GM10266 (cell line): ENCODE results near the gene MAP2K6.

Experiments
- DNase-seq: peaks from one replicate; pipeline ENCODE4 v3.0.0; 2012; ENCODE audit errors: extremely low spot score
- TF ChIP-seq, protein P1 (sequence below): IDR thresholded peaks from 2 replicates; pipeline ENCODE4 v1.5.1; 2012; ENCODE audit warnings: mild to moderate bottlenecking, low read depth; ENCODE audit not compliant: control insufficient read depth, insufficient read depth; ENCODE audit errors: missing control alignments

The MAP2K6 gene

DNA sequence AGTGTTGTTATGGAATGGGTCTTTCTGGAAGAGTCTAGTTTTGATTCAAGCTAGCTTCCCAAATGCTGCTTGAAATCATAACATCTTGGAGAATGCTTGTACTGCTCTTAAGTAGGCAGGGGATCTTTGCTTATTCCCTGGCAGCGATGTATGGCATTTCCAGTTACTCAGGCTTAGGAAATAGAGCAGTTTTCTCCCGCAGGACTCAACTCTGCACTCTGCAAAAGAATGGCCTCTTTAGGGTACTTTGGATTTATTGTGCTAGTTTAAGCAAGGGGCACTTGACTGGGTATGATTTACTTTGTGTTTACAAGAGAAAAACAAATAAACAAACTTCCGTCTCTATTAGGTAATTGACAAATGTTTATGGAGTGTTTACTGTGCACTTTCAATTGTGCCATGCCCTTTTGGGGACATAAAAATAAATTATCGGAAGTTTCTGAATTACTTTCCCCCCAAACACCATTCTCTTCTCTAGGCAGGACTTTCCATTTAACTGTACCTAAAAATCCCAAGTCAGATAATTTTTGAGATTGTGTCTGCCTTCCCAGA, 164.0 kb downstream of the MAP2K6 start:
- DNase-seq, result no peak
- TF ChIP-seq, protein P1, sequence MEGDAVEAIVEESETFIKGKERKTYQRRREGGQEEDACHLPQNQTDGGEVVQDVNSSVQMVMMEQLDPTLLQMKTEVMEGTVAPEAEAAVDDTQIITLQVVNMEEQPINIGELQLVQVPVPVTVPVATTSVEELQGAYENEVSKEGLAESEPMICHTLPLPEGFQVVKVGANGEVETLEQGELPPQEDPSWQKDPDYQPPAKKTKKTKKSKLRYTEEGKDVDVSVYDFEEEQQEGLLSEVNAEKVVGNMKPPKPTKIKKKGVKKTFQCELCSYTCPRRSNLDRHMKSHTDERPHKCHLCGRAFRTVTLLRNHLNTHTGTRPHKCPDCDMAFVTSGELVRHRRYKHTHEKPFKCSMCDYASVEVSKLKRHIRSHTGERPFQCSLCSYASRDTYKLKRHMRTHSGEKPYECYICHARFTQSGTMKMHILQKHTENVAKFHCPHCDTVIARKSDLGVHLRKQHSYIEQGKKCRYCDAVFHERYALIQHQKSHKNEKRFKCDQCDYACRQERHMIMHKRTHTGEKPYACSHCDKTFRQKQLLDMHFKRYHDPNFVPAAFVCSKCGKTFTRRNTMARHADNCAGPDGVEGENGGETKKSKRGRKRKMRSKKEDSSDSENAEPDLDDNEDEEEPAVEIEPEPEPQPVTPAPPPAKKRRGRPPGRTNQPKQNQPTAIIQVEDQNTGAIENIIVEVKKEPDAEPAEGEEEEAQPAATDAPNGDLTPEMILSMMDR, result no peak

DNA sequence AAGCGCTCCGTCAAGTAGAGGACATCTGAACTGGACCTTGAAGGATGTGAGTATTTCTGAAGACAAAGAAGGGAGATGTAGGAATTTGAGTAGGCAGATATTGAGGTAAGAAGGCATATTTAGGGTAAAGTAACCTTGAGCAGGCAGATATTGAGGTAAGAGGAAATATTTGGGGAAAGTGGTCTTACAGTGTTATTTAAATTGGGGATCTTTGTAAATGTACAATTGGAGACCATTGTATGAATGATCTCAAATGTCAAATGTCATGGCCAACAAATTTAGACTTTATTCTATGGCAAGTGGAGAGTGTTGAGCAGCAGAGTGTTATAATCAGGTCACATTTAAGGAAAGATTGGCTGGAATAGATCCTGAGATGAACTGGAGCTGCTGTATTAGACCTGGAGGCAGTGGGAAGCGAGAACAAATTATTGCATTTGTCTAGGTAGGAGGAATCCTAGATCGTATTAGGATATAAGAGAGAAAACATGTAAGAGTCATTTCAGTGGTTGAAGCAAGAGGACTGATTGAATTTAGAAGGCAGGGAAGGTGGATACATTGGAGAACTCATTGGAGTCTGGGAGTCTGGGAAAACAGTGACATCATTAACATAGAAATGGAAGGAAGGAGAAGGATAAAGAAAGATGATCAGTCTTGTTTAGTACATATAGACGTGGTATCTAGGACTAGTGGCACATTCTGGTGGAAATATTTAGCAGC, 165.6 kb downstream of the MAP2K6 start:
- no peak for DNase-seq
- TF ChIP-seq, protein P1, result no peak

DNA sequence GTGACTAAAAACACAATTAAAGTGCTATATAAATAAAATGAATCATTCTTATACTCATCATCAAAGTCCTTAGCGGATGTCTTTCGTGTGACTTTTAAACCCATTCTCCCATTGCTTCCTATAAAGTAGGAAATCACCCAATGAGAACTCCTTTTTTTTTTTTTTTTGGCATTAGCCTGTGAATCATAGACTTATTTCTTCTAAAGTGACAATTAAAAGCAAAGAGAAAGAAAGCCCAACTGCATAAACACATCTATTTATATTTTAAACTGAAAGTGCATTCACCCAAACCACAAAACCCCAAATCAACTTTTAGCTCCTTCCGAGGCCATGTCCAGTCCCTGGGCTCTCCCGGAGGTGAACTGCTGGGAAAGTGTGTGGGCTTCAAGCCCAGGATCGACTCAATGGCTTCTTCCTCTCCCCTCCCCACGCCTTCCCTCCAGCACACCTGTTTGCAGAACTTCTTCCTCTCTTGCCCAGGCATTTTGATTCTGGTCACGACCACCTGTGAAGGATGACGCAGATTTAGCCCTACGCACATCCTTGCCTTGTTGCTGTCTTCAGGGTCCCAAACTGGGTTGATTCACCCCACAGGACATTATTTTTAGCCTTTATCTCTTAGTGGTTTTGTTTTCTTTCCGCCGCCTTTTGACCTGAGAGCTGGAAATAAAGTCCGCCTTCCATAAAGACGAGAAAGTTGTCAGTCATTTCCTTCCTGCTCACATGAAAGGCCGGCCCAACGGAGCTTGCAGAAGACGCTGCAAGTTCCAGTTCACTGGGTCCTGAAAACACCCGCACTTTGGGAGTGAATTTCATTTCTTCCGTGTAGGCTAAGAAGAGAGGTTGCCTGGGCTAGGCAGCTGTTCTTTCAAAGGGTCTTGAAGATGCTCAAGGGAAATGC, 166.8 kb downstream of the MAP2K6 start:
- peak; percentile 54 for DNase-seq
- TF ChIP-seq, protein P1, result no peak

DNA sequence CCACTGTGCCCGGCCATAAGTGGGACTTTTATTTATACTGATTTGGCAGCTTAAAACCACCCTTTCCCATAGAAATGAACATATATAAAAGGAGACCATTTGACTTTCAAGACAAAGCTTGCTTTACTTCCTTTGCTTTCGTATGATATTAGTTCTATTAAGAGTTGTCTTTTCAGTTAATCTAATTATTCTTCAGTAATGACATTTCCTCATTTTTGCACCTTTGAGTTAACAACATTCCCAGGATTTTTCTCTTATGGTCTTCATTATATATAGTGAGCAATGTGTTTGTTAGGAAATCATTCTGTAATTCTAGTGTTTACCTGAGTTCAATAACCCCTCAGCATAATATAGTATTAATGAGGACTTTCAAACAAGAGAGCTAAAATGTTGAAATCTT, 173.8 kb downstream of the MAP2K6 start:
- TF ChIP-seq, protein P1, result no peak
- DNase-seq, result no peak

DNA sequence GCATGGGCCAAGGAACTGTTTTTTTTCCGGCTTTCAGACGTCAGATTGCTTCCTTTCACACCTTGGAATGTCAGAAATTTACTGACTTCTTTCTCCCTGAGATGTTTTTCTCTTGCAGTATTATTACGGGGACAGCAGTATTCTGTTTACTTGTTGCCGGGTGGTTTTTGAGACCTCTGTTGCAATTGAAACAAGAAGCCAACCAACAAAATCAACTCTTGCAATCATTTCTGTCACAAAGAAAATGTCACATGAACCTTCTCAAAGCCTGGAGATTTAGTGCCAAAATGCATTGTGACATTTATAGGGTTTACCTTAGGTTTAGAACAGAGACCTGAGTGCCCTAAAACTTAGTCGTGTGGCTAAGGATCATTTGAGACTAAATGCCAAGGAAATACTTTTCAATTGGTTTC, 174.3 kb downstream of the MAP2K6 start:
- DNase-seq, result no peak
- TF ChIP-seq, protein P1, result no peak

DNA sequence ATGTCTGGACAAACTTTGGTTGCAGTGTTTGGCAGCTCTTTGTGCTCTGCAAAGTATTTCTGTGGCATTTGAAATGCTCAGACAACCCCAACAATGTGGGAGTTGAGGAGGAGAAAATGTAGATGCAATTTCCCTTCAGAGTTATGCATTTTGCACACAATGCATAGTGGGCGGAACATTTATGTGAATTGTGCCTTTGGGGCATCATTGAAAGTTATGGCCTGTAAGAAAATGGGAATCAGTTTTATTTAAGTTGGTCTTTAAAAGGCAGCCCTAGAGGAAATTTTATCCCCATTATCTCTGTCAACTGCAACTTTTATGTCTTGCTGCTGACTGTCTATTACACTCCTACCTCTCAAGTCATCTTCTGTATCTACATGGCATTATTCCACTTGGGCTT, 176.2 kb downstream of the MAP2K6 start:
- DNase-seq, result no peak
- TF ChIP-seq, protein P1, result no peak

DNA sequence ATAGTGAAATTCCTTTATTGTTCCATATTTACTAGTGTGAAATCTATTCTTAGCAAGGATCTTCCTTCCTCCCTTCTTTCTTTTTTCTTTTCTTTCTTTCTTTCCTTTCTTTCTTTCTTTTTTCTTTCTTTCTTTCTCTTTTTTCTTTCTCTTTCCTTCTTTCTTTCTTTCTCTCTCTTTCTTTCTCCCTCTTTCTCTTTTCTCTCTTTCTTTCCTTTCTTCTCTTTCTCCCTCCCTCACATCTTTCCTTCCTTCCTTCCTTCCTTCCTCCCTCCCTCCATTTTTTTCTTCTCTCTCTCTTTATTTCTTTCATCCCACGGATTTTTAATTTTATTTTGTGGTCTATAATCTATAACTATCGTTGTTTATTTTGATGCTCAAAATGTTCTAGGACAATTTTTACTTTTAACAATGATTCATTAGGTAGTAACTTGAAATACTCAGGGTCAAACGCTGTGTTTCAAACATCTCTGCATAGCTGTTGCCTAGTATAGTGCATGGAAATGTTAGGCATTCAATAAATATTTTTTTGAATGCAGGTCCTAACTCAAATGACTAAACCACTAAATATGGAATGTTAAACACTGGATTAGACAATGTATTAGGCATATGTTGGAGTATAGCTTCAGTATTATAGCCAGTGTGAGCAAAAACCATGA, 178.3 kb downstream of the MAP2K6 start:
- DNase-seq, result no peak

More for the DNA sequence above, 178.3 kb downstream of the MAP2K6 start:
- TF ChIP-seq, protein P1, result no peak
